NCI-H510A treated with DMSO at 0.1 percent for 48 hours (cell line): ENCODE measurements around the gene AAR2.

Experiments
- DNase-seq: peaks from one replicate; lab custom pipeline; 2025; lab: John Stamatoyannopoulos, UW

The AAR2 gene

DNA sequence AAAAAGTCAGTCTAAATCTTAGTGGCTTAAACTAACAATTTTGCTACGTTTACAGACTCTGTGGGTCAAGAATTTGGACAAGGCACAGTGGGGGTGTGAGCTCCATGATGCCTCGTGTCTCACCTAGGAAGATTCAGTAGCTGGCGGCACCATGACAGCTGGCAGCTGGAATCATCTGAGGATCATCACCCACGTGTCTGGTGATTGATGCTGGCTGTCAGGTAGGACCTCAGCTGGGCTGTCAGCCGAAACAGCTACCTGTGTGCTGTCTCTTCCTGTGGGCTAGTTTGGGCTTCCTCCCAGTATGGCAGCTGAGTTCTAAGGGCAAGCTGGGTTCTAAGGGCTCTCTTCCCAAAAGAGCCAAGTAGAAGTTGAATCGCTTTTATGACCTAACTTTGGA, 43.5 kb downstream of the AAR2 start:
- no peak for DNase-seq

GRCh38 chr20:36281785-36282380, 45.6 kb downstream of the AAR2 start:
- no peak for DNase-seq

- no peak for DNase-seq
These were observed 48.5 kb downstream of the AAR2 start for GRCh38 chr20:36284751-36285150.

GRCh38 chr20:36285746-36286447, 49.6 kb downstream of the AAR2 start:
- no peak for DNase-seq

- DNase-seq = no peak
These were observed 61.4 kb downstream of the AAR2 start for GRCh38 chr20:36297656-36298055.

DNA sequence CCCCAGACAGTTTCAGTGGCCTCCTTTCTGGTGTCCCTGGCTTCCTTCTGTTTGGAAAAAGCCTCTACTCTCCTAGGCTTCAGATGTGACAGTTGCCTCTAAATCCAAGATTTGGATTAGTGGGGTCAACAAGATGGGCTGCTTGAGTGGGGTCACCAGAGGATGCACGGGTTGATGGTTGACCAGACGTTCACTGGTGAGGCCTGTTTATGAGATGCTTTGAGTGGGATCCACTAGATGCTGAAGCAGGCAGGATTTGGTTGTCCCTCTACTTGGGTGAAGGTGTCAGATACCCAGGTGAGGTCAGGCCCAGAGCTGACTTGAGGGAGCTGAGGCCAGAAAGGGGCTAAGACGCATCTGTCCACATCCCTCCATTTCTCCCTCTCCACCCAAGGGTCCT, 61.8 kb downstream of the AAR2 start:
- no peak for DNase-seq

DNA sequence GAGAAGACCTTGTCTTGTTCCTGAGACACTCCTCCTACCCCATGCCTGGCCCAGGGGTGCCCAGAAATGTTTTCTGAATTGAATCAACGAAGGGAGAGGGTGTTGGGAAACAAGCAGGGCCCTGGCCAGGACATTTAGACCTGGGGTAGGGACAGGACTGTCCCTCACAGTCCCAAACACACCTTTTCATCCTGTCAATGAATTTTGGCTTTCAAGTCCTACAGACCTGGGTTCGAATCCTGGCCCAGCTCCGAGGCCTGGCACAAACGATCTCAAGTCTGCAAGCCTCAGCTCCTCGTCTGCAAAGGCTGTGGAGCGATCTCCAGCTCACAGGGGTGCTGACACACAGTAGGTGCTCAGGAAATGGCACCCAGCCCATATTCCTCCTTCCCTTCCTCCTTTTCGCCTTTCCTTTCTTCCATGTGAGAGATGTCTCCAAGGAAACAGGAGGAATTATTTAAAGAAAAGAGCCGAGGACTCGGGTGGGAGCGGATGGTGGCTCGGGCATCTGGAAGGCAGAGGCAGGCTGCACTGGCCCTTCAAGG, 62.6 kb downstream of the AAR2 start:
- no peak for DNase-seq

- DNase-seq = no peak
These were observed 63.2 kb downstream of the AAR2 start for GRCh38 chr20:36299459-36299858.

DNA sequence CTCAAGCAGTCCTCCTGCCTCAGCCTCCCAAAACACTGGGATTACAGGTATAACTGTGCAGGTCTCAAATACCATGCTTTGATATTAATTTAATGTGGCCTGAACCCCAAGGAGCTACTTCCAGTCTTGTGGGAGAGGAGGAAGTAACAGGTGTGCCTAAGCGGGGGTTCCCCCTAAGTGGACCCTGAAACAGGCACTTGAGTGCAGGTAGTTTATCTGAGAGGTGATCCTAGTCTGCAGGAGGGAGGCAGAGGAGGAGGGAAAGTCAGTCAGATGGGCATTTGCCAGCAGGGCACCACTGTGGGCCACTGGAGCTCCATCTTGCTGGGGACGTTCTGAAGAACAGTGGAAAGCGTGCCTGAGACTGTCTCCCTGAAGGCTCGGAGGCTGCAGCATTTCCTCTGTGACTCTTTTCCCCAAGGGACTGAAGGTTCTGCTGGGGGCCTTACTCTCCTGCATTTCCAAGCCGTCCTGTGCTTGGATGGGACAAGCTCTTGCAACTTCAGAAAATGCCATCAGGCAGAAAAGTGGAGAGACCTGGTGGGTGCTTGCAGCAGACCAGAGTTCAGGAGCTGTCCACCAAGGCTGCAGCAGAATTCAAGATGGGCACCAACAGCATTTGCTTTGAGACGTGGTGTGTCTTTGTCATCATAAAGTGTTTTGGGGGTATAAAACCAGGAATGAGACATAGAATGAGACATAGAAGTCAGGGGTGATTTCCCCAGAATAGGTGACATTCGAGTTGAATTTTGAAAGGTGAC, 65.3 kb downstream of the AAR2 start:
- no peak for DNase-seq

- no peak for DNase-seq
These were observed 66.8 kb downstream of the AAR2 start for GRCh38 chr20:36303020-36303595.

DNA sequence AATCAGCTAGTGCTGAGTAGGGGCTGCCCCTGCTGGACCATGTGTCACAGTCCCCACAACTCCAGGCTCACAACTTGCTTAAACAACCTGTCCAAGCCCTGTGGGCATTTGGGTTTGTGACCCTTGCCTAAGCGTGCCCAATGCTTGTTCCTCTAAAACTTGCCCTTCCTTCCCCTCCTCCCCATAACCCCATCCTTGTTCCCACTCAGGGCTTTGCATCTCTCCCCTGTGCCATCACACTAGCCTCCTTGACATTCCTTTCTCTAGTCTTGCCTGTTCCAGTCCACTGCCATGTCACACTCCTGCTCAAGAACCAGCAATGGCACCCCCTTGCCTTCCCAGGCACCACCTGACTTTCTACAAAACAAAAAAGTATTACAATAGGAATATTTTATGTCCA, 67.6 kb downstream of the AAR2 start:
- no peak for DNase-seq

DNA sequence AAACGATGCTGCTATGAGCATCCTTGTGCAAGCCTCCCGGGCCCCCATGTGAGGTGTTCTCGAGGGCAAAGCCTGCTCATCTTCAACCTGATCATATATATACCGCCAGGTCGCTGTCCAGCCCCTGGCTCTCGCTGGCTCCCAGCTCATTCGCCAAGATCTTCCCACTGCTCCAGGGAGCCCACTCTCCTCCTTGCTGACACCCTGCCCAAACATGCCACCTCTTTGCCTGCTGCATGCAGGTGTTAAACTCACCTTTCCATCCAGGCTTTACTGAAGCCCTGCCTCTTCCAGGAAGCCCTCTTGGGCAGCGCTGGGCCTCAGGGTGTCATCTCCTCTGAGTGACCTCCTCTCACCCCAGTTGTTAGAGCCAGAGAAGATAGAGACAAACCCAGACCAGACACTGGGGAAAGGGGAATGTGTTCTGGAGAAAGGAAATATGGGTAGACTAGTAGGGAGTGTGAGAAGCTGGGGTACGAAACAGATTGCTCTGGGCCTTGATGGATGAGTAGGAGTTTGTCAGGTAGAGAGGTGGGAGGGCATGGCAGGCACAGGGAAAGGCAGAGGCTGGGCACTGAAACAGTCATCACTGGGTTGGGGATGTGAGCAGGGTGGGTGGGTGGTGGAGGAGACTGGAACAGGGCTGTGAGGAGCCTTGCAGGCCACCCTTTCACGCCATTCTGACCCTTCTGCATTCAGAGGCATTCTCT, 68.7 kb downstream of the AAR2 start:
- no peak for DNase-seq

- DNase-seq = no peak
These were observed 69.6 kb downstream of the AAR2 start, which contains the start of gene DLGAP4 for GRCh38 chr20:36305602-36306551. DLGAP4 (plus strand) TSS chr20:36306339; CDS start chr20:36431718, 125,379 bp downstream.
